Liver (tissue), 9 donors: ENCODE data around the gene ZNF101. TPM values are rescaled to one million over a fixed set of nuclear protein-coding genes. Genes with fewer than 3 reads are reported as not detected.
"Not testable (repeated sequence)": the region's sequence is repeated elsewhere in the genome, so short reads cannot be mapped to it uniquely, and the experiment has no call there.

Experiments
- DNase-seq: peaks from one replicate; pipeline ENCODE4 v3.0.0-alpha.2; 2017; ENCODE audit warnings: low spot score
- H3K27ac ChIP-seq, 2 donors: one replicate each; pipeline ENCODE4 v1.7.0; 2013; ENCODE audit warnings: inconsistent platforms in 2 of 2, low read length in 2 of 2, control low read depth in 1 of 2, low read depth in 1 of 2, mild to moderate bottlenecking in 1 of 2
- H3K27me3 ChIP-seq, 4 donors: one replicate each; pipeline versions ENCODE4 v1.6.1 to v1.7.0; 2013; ENCODE audit warnings: low read length in 3 of 4, inconsistent platforms in 1 of 4, mild to moderate bottlenecking in 1 of 4, moderate library complexity in 1 of 4; ENCODE audit not compliant: control insufficient read depth in 4 of 4, insufficient read depth in 4 of 4
- H3K36me3 ChIP-seq, 4 donors: one replicate each; pipeline versions ENCODE4 v1.6.1 to v1.7.0; 2013; ENCODE audit warnings: low read length in 3 of 4, mild to moderate bottlenecking in 3 of 4, low read depth in 1 of 4, moderate library complexity in 1 of 4; ENCODE audit not compliant: control insufficient read depth in 4 of 4, insufficient read depth in 3 of 4
- H3K4me1 ChIP-seq, 4 donors: one replicate each; pipeline versions ENCODE4 v1.6.1 to v1.7.0; 2013; ENCODE audit warnings: low read length in 3 of 4, mild to moderate bottlenecking in 3 of 4, moderate library complexity in 1 of 4; ENCODE audit not compliant: control insufficient read depth in 4 of 4, insufficient read depth in 4 of 4
- H3K4me3 ChIP-seq, 3 donors: one replicate each; pipeline versions ENCODE4 v1.6.1 to v1.7.0; 2013; ENCODE audit warnings: low read length in 3 of 3, control low read depth in 1 of 3, low read depth in 1 of 3, mild to moderate bottlenecking in 1 of 3
- H3K9ac ChIP-seq, 2 donors: one replicate each; pipeline ENCODE4 v1.7.0; 2013; ENCODE audit warnings: low read length in 2 of 2, mild to moderate bottlenecking in 2 of 2, moderate library complexity in 2 of 2, control low read depth in 1 of 2, low read depth in 1 of 2
- H3K9me3 ChIP-seq, 4 donors: one replicate each; pipeline versions ENCODE4 v1.6.1 to v1.7.0; 2013; ENCODE audit warnings: low read length in 3 of 4; ENCODE audit not compliant: control insufficient read depth in 4 of 4
- ATF3 ChIP-seq: IDR thresholded peaks from 2 replicates; pipeline ENCODE4 v1.6.1; 2016; ENCODE audit warnings: antibody characterized with exemption
- CTCF ChIP-seq: fragments of 150-350 bp; IDR thresholded peaks from 2 replicates; pipeline ENCODE4 v1.5.1; 2017; ENCODE audit warnings: improper control_type of control experiment, low read depth, low read length; ENCODE audit not compliant: missing input control
- FOXA1 ChIP-seq: IDR thresholded peaks from 2 replicates; pipeline ENCODE4 v1.6.1; 2016; ENCODE audit warnings: antibody characterized with exemption
- FOXA2 ChIP-seq: IDR thresholded peaks from 2 replicates; pipeline ENCODE4 v1.6.1; 2016; ENCODE audit warnings: antibody characterized with exemption
- GABPA ChIP-seq, 2 donors: IDR thresholded peaks in 1 of 2; conservative IDR thresholded peaks in 1 of 2; 2 replicates each; pipeline ENCODE4 v1.6.1; 2016; ENCODE audit warnings: antibody characterized with exemption in 2 of 2, mild to moderate bottlenecking in 1 of 2, moderate library complexity in 1 of 2
- HNF4G ChIP-seq: IDR thresholded peaks from 2 replicates; pipeline ENCODE4 v1.6.1; 2016; ENCODE audit warnings: antibody characterized with exemption
- JUND ChIP-seq, 2 donors: IDR thresholded peaks; 2 replicates each; pipeline ENCODE4 v1.6.1; 2016; ENCODE audit warnings: antibody characterized with exemption in 2 of 2
- MAX ChIP-seq: IDR thresholded peaks from 2 replicates; pipeline ENCODE4 v1.6.1; 2016; ENCODE audit warnings: antibody characterized with exemption
- NR2F2 ChIP-seq: IDR thresholded peaks from 2 replicates; pipeline ENCODE4 v1.6.1; 2016; ENCODE audit warnings: antibody characterized with exemption
- REST ChIP-seq: IDR thresholded peaks from 2 replicates; pipeline ENCODE4 v1.6.1; 2016; ENCODE audit warnings: antibody characterized with exemption, mild to moderate bottlenecking
- RXRA ChIP-seq, 2 donors: IDR thresholded peaks; 2 replicates each; pipeline ENCODE4 v1.6.1; 2017 to 2018; ENCODE audit warnings: antibody characterized with exemption in 2 of 2, mild to moderate bottlenecking in 1 of 2
- YY1 ChIP-seq: IDR thresholded peaks from 2 replicates; pipeline ENCODE4 v1.6.1; 2016; ENCODE audit warnings: antibody characterized with exemption, mild to moderate bottlenecking
- ZBTB33 ChIP-seq: IDR thresholded peaks from 2 replicates; pipeline ENCODE4 v1.6.1; 2016; ENCODE audit warnings: antibody characterized with exemption
- WGBS: extraction: QIAGEN DNeasy Blood & Tissue Kit; methylation state at CpG from one replicate; pipeline ENCODE4 v1.1.7; 2013; 5-methylcytosine and 5-hydroxymethylcytosine counted together
- polyA plus RNA-seq, 2 donors: library from polyadenylated mRNA; stranded (reverse) in 1 of 2; unstranded in 1 of 2; fragments of 200-250 nt in 1 of 2; fragments of >200 nt in 1 of 2; fragmentation: Nextera tagmentation in 1 of 2; extraction: Ambion mirVana in 1 of 2; gene quantifications; one replicate each; pipeline versions ENCODE4 v1.2.1 to v1.2.3, GENCODE V29; 2013 to 2015
- total RNA-seq, 2 donors: library from RNA; depleted of rRNA; stranded (reverse); fragments of >200 nt; gene quantifications; one replicate each; pipeline ENCODE4 v1.2.3, GENCODE V29; 2014
- donor health status: healthy.
- donor health status: healthy.
- donor health status: healthy.
- donor health status: healthy.
- donor health status: healthy.

The ZNF101 gene
- total and polyA plus RNA-seq, 4 donors = 1.5 to 6.9 (median 3.5) TPM

GRCh38 chr19:19697589-19697988, 28.9 kb downstream of the ZNF101 start:
- Histone ChIP-seq H3K36me3 (no peaks in the 10 kb centered on the region), H3K9ac (no peak overlapping the region), H3K4me3 (no peak overlapping the region), H3K27ac (no peak overlapping the region), H3K9me3 (peaks cover 0 to 6% (median 4%) of the 10 kb centered on the region in 4 donors), H3K27me3 (no peaks in the 10 kb centered on the region), H3K4me1 (no peaks in the 10 kb centered on the region)
- DNase-seq = no peak
- 87% methylated on average over 5 of the region's 5 CpGs for WGBS
- no peak for TF ChIP-seq FOXA1
- no peak for TF ChIP-seq HNF4G
- TF ChIP-seq MAX = no peak
- no peak for TF ChIP-seq REST
- no peak for TF ChIP-seq RXRA (IDR thresholded peaks at IDR 0.05)
- TF ChIP-seq JUND (IDR thresholded peaks at IDR 0.05) = no peak
- no peak for TF ChIP-seq CTCF
- TF ChIP-seq YY1 = no peak
- TF ChIP-seq ATF3 = no peak
- no peak for TF ChIP-seq NR2F2
- TF ChIP-seq ZBTB33 = no peak
- no peak for TF ChIP-seq GABPA (IDR thresholded peaks at IDR 0.05 in 1 of 2, conservative IDR thresholded peaks at IDR 0.05 in 1 of 2)
- no peak for TF ChIP-seq FOXA2

- not testable (repeated sequence) for H3K9me3 ChIP-seq, H3K9ac ChIP-seq, DNase-seq, H3K36me3 ChIP-seq, H3K27me3 ChIP-seq, H3K27ac ChIP-seq, H3K4me1 ChIP-seq, H3K4me3 ChIP-seq
- 86% methylated on average over 1 of the region's 1 CpG for WGBS
Measured at GRCh38 chr19:19700493-19700892, 31.9 kb downstream of the ZNF101 start.
